Myocyte (in vitro differentiated cells): ENCODE data around the gene BRAT1. TPM values are rescaled to one million over a fixed set of nuclear protein-coding genes. Genes with fewer than 3 reads are reported as not detected.
A peak's percentile ranks its signal among the peaks of the same experiment; 100 is the strongest.
"Not testable (repeated sequence)": the region's sequence is repeated elsewhere in the genome, so short reads cannot be mapped to it uniquely, and the experiment has no call there.

Experiments
- DNase-seq: peaks from one replicate; pipeline ENCODE4 v3.0.0-alpha.2; 2012; ENCODE audit warnings: low read depth
- polyA plus RNA-seq: library from polyadenylated mRNA; unstranded; fragments of >200 nt; gene quantifications from one replicate; pipeline ENCODE4 v1.2.1, GENCODE V29; 2012; ENCODE audit warnings: missing spikeins
- total RNA-seq: library from RNA; depleted of rRNA; stranded (reverse); fragments of >200 nt; gene quantifications from 2 replicates; pipeline ENCODE4 v1.2.3, GENCODE V29; 2014

Gene BRAT1
- total RNA-seq = 43.1 and 54.9 TPM in 2 replicates
- 28.3 TPM for polyA plus RNA-seq

DNA sequence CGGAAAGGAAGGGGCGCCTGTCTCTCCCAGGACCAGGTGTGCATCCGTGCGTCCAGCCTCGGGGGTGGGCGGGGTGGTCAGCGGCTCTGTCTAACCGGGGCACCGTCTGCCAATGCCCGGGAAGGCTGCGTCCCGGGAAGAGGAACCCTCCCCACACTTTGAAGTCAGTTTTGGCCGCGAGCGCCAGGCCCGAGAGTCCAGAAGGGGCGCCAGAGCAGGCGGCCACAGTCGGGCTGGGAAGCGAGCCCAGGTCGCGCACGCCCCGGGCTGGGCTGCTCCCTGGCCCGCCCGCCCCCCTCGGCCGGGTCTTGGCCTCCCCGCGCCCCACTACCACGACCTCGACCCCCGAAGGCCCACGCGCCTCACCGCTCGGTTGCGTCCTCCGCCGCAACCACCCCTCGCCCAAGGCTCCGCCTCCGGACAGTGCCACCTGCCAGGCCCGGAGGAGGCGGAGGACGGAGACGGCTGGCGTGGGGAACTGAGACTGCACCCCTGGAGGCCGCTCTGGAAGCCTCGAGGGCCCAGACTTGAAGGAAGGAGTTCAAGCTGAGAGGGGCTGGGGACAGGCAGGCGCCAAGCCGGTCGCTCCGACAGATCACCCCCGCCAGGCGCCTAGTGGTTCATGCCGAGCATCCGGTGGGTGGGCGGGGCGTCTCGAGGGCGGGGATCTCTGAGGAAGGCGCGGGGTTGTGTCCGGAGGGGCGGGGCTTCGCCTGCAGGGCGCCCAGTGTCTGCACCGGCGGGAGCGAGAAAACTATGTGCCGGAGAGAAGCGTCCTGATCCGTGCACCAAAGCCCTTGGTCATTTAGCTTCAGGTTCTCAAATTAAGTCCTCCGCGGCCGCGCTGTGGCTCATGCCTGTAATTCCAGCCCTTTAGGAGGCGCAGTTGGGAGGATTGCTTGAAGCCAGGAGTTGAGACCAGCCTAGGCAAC lies at the start of gene BRAT1:
TSS of gene BRAT1 (minus strand) at position 404 of the 932 bp plus-strand sequence. CDS start 1,093 bp downstream, outside the sequence.
- peak; percentile 95 for DNase-seq

GRCh38 chr7:2604608-2605174 lies 49.4 kb upstream of the BRAT1 start:
- no peak for DNase-seq

DNA sequence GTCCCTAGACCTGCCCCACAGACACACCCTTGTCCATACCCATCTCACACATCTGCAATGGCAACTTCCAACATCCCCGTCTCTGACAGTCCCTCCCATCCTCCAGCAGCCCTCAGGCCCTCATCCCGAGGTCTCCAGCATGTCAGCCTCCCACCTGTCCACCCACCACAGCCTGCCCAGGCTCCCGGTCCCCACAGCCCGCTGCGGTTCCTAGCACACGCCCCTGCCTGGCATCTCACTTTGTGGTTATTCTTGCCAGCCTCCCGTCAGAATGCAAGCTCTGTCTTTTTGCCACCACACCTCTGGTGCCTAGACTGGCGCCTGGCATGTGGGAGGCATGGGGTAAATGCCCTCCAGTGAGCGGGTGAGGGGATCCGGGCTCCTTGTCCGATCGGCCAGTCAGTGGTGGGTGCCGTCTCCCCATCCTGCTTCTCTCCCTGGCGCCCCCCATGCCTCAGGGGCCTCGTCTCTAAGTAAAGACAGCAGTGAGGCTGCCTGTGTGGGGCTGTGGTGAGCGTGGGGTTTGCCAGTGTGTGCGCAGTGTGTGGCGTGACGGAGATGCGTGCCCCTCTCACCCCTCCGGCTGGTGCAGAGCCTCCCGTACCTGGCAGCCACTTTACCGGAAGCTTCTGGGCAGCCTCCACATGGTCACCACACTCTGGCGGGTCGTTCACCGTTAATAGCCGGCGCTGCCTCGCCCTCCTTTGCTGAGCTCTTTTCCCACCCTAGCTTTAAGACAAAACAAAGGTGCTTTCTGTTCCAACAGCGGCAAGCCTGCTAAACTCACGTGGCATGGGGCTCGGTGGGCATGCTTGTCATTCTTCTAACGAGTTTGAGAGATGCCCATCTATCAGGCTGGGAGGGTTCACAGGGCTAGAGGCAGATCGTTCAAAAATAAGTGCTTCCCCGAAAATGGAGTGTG lies 48.0 kb upstream of the BRAT1 start:
- peak; percentile 75 for DNase-seq

DNA sequence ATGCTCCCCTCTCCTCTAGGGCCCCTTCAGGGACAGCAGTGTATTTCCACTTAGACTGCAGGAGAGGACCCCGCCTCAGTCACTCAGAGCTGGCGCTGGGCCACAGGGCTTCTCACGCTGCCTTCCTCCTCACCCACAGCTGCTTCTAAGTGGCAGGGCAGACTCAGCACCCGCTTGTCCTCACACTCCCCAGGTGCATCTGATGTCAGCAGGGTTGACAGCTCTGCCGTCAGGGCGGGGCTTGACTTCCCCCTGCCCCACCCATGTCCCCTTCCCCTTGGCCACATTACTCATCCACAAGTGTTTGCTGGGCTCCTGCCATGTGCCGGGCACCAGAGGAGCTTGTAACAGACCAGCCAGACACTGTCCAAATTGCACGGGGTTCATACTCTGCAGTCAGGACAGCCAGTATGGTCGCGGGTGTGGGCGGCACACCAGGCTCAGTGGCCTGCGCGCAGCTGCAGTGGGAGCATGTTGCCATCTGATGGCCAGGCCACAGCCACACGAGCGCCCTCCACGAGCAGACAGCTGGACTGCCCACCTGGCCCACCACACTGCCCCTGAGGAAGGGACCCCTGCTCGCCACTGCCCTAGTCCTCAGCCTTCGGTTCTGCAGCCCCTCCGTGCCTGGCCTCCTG lies 47.2 kb upstream of the BRAT1 start:
- peak; percentile 62 for DNase-seq

DNA sequence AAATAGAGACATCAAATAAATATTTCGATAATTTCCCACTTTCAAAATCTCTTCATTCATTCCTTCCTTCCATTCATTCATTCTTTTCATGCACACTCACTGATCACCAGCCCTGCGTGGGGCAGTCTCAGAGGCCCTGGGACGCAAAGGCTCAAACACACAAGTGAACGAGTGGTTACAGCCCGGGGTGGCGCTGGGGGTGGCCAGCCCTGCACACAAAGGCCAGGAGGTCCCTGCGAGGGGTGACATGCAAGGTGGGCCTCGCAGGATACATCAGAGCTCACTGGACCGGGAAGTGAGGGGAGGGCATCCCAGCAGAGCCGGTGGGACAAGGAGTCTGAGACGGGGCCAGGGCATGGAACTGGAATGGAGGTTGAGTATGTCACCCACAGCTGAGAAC lies 46.6 kb upstream of the BRAT1 start:
- DNase-seq = no peak

DNA sequence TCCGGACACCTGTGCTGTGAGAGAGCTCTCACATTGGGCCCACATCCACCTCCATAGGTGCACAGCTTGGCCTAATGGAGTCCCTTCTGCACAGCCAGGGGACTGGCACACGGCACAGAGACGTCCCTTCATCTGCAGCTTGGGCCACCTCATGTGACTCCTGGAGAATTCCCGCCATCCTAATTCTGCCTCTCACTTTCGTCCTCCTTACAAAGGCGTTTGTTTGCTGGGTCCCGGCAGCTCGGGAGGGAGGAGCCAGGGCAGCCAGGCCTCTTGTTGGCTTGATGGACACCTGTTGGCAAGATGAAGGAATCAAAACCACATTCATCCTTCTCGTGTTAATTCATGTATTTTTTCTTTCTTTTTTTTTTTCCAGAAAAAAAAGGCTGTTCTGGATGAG lies 45.7 kb upstream of the BRAT1 start:
- no peak for DNase-seq

DNA sequence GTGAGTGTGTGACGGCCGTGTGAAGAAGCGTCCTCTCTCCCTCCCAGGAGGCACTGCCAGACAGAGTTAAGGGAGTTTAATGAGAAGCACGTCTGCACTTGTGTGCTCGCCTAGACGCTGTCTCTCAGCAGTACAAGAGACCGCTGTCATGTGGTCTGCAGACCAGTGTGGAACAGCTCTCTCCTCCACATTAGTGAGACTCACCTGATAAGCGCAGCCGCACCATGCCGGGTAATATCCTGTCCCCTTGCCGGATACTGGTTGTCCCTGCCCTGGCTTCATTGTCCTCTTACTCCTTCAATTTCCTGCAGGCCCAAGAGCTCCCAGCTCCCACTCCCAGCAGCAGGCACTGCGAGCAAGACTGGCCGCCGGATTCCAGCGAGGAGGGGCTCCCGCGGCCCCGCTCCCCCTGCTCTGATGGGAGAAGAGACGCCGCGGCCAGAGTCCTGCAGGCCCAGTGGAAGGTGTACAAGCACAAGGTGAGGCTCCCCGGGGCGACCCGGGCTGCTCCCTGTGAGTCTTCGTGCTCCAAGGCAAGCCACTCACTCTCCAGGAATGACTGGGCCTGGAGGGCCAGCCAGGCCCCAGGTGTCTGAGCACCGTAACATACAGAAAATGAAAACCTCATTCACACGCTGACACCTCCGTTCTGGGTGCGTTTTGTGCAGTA lies 43.0 kb upstream of the BRAT1 start:
- DNase-seq = no peak

DNA sequence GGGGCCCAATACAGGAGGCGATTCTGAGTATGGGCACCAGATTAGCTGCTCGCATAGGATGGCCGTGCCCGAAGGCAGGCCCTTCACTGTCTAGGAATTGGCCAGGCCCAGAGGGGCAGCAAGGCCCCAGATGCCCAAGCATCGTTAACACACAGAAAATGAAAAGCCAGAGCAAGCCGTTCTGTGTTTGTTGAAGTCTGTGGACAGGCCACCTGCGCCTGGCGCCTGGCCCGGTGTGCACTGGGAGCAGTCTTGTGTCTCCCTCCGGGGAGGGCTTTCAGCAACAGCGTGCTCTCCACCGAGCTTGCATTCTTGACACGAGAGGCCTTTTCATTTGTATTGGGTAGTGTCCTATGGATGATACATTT lies 41.9 kb upstream of the BRAT1 start:
- DNase-seq = no peak

DNA sequence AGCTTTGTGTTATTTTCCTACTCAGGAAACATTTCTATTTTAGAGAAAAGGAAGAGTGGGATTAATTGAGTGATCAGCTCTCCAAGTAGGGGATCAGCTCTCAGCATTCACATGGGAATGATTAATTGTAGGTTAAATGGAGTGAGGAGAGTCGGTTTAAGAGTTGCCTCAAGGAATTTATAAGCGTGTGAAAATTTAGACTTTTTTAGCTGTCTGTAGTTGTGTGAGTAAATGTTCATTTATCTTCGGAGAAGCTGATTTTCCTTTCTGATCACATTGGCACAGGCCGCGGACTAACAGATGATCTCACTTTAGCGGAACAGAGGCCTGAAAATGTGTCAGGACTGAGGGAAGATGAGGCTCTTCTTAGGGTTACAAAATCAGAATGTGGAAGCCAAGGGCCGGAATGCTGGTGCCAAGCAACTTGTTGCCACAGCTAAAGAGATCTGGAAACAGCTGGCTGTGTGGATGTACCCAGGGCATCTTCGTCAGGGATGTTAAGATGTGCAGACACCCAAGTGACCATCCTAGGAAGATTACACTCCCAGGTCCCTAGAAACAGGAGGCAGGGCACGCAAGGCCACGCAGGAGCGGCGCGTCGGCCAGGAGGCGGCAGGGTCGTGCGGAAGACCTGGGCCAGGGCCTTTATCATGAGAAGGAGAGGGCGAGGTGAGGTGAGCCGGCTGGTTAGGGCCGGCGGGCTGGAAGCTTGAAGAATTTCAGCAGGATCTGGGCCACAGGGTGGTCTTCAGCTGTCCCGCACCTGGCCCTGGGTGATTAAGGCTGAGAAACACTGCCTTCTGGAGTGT lies 41.3 kb upstream of the BRAT1 start:
- no peak for DNase-seq

- DNase-seq = no peak
Measured at GRCh38 chr7:2595258-2595860, 40.0 kb upstream of the BRAT1 start.

- no peak for DNase-seq
Measured at GRCh38 chr7:2594599-2594998, 39.3 kb upstream of the BRAT1 start.

GRCh38 chr7:2593036-2593727 lies 37.9 kb upstream of the BRAT1 start:
- no peak for DNase-seq

DNA sequence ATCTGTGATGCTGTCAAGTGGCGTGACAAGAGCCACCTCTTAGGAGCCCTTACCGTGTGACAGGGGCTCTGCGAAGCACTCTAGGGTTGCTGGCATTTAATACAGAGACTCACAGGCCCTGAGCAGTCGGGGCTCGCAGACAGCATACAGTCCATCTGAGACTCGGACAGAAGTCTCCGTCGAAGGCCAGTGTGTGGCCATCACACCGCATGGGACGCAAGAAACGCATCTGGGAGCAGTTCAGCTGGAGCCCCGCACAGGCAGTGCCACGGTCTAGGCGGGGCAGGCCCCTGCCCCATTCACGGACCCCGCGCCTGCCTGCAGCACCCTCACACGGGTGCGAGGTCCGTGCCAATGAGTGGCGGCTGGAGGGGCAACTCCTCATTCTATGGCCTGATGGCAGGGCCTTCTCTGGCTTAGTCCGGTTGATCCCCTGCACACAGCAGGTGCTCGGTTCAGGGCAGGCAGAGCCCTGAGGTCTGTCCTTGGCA lies 37.1 kb upstream of the BRAT1 start:
- DNase-seq = no peak

DNA sequence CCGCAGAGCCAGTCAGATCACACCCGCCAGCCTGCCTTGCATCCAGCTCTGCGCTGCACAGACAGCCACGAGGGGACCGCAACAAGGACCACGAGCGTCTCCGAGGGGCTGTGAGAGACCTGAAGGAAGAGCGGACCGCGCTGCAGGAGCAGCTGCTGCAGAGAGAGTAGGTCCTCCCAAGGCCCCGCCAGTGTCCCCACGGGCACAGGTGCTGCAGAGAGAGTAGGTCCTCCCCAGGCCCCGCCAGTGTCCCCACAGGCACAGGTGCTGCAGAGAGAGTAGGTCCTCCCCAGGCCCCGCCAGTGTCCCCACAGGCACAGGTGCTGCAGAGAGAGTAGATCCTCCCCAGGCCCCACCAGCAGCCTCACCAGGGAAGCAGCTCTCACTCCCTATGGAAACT lies 34.6 kb upstream of the BRAT1 start:
- DNase-seq = not testable (repeated sequence)

GRCh38 chr7:2589341-2589740 lies 34.0 kb upstream of the BRAT1 start:
- DNase-seq = no peak

DNA sequence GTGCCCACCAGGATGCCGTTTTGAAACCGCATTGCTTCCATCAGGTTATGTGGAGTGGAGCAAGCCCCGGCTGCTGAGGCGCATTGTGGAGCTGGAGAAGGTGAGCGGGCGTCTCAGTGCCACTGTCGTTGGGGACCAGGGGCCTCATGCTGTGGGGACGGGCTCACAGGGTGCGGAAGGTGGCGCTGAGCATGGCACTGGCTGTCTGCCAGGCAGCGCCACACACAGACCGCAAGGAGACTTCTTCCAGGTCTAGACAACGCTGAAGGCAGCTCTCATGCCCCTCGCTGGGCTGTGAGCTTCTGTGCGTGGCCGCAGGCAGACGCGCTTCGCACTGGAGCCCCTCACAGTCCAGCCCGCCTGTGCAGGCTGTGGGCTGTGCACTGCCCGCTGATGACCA lies 32.5 kb upstream of the BRAT1 start:
- DNase-seq = no peak

DNA sequence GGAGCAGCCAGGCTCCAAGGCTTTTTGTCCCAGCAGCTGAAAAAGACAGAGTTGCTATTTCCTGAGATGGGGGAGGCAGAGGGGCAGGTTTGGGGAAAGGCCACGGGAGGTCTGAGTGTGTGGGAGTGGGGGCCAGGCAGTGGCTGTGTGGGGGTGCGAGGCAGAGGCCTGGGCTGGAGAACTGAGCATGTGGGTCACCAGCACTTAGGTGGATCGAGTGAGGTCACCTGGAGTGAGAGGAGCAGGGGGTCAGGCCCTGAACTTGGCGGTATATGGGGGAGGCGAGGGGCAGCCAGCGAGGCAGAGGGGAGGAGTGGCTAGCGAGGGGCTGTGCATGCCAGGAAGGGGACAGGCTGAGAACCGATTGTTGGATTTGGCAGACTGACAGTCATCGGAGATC lies 31.8 kb upstream of the BRAT1 start:
- no peak for DNase-seq

DNA sequence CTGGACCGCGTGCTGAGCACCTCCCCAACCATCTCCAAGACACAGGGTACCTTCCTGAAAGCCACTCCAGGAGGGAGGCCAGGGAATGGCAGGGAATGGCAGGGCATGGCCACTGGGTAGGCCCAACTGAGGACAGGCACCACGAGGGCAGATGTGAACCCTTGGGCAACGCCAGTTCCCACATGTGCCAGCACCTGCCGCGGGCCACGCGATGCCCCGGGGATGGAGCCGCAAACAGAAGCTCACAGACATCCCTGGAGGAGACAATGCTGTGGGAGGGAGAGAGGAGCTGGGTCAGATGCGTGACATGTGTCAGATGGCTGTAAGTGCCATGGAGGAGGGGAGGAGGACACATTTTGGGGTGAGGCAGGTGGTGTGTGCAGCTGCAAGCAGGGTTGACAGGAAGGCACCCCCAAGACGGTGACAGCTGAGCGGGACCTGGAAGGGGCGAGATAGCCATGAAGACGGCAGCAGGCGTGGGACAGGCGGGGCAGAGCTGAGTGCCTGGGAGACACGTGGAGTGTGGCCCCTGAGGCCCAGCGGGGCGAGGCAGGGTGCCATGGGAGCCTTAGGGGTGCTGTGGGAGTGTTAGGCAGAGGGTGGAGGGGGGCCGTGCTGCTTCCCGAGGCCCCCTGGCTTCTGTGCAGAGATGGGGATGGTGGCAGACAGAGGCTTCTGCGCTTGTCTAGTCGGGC lies 31.1 kb upstream of the BRAT1 start:
- DNase-seq = no peak
